ENCODE results near the gene ZNF318.

The ZNF318 gene

DNA sequence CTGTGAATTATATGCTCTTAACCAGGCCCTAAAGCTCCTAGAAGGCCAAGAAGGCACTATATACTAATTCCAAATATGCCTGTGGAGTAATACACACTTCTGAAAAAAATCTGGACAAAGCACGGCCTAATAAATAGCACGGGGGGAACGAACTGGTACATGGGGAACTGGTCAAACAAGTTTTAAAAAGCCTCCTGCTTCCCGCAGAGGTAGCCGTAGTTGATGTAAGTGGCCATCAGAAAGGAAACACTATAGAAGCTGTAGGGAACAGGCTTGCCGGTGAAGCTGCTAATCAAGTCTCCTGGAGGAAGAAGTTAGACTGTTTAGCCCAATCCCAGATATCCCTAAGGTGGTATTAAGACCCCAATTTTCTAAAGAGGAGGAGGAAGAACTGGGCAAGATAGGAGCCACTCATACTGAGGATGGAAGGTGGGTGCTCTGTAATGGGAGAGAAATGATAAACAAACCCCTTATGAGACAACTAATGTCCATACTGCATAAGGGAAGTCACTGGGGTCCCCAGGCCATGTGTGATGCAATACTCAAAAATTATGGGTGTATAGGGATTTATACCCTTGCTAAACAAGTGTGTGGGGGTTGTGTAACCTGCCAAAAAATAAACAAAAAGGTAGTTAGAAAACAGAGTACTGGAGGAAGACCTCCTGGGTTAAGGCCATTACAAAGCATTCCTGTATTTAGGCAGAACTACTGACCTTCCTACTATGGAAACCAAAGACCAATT, 27.1 kb upstream of the ZNF318 start:
- DNase-seq: no peak
- Histone ChIP-seq H3K18ac (ENCODE audit: low read depth in 1 of 2, low read length in 2 of 2) (no peak overlapping the region), H3K9ac (ENCODE audit: low read length) (no peak overlapping the region), H3K4ac (ENCODE audit: low read depth in 1 of 2, low read length in 2 of 2) (no peak overlapping the region), H3K27me3 (ENCODE audit: control insufficient read depth in 1 of 2, insufficient read depth in 1 of 2, low read length in 2 of 2) (peaks cover 12 to 15% of the 10 kb centered on the region in 2 experiments), H2BK120ac (ENCODE audit: low read depth, low read length) (no peak overlapping the region), H3K4me3 (ENCODE audit: insufficient read depth in 1 of 2, low read depth in 1 of 2, low read length in 2 of 2) (no peak overlapping the region), H3K4me1 (ENCODE audit: control insufficient read depth, insufficient read depth, low read depth, low read length) (peaks cover 2% of the 10 kb centered on the region), H2BK15ac (ENCODE audit: low read depth, poor library complexity, severe bottlenecking) (no peak overlapping the region), H3K23ac (ENCODE audit: low read length in 2 of 2) (no peak overlapping the region), H3K27ac (ENCODE audit: low read length, poor library complexity, severe bottlenecking) (no peak overlapping the region), H3K9me3 (ENCODE audit: control insufficient read depth, low read length) (no peaks in the 10 kb centered on the region), H3K36me3 (ENCODE audit: control insufficient read depth in 1 of 2, insufficient read depth in 2 of 2, low read depth in 1 of 2, low read length in 2 of 2) (no peaks in the 10 kb centered on the region), H2BK12ac (ENCODE audit: low read length in 2 of 2) (no peak overlapping the region), H3K14ac (ENCODE audit: low read length in 2 of 2) (no peak overlapping the region), H2AFZ (ENCODE audit: low read depth, low read length) (no peak overlapping the region), H2BK5ac (ENCODE audit: low read depth, low read length, poor library complexity, severe bottlenecking) (no peak overlapping the region), H4K91ac (ENCODE audit: low read length) (no peak overlapping the region), H2AK5ac (ENCODE audit: low read length, severe bottlenecking) (no peak overlapping the region), H4K8ac (ENCODE audit: low read length) (no peak overlapping the region), H3K4me2 (ENCODE audit: low read length, poor library complexity, severe bottlenecking) (no peak overlapping the region), H3K79me1 (replicated peaks; ENCODE audit: low read length, poor library complexity, severe bottlenecking) (no peaks in the 10 kb centered on the region)
- 79% methylated on average over 6 of the region's 6 CpGs for WGBS

DNA sequence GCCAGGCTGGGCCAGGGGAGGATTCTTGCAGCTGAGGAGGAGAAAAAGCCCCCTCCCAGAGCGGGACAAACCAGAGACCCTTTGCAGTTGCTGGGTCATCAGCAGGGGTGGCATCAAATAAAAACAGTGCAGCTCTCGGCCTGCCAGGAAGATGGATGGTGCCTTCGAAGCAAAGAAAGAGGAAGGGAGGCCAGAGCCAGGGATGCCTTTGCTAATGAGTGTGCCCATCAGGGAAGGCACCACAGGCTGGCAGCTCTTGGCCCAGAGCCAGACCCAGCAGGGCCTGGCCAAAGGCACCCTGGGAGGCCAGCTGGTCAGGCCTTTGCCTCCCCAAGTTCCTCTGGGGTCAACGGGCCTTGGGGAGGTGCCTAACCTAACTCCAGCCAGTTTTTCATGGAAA, 26.3 kb upstream of the ZNF318 start:
- Histone ChIP-seq H2BK12ac (ENCODE audit: low read length in 2 of 2) (peak overlapping the region in 1 of 2 experiments; percentile 71), H3K4me2 (ENCODE audit: low read length, poor library complexity, severe bottlenecking) (no peak overlapping the region), H2BK15ac (ENCODE audit: low read depth, poor library complexity, severe bottlenecking) (no peak overlapping the region), H3K79me1 (replicated peaks; ENCODE audit: low read length, poor library complexity, severe bottlenecking) (no peaks in the 10 kb centered on the region), H3K4me3 (ENCODE audit: insufficient read depth in 1 of 2, low read depth in 1 of 2, low read length in 2 of 2) (no peak overlapping the region), H3K4ac (ENCODE audit: low read depth in 1 of 2, low read length in 2 of 2) (no peak overlapping the region), H2BK120ac (ENCODE audit: low read depth, low read length) (no peak overlapping the region), H3K27ac (ENCODE audit: low read length, poor library complexity, severe bottlenecking) (no peak overlapping the region), H3K18ac (ENCODE audit: low read depth in 1 of 2, low read length in 2 of 2) (no peak overlapping the region), H2BK5ac (ENCODE audit: low read depth, low read length, poor library complexity, severe bottlenecking) (no peak overlapping the region), H3K14ac (ENCODE audit: low read length in 2 of 2) (no peak overlapping the region), H4K8ac (ENCODE audit: low read length) (no peak overlapping the region), H3K23ac (ENCODE audit: low read length in 2 of 2) (no peak overlapping the region), H3K9ac (ENCODE audit: low read length) (no peak overlapping the region), H3K27me3 (ENCODE audit: control insufficient read depth in 1 of 2, insufficient read depth in 1 of 2, low read length in 2 of 2) (peaks cover 19 to 20% of the 10 kb centered on the region in 2 experiments), H2AFZ (ENCODE audit: low read depth, low read length) (no peak overlapping the region), H3K4me1 (ENCODE audit: control insufficient read depth, insufficient read depth, low read depth, low read length) (peaks cover 2% of the 10 kb centered on the region), H2AK5ac (ENCODE audit: low read length, severe bottlenecking) (no peak overlapping the region), H3K9me3 (ENCODE audit: control insufficient read depth, low read length) (no peaks in the 10 kb centered on the region), H3K36me3 (ENCODE audit: control insufficient read depth in 1 of 2, insufficient read depth in 2 of 2, low read depth in 1 of 2, low read length in 2 of 2) (no peaks in the 10 kb centered on the region), H4K91ac (ENCODE audit: low read length) (no peak overlapping the region)
- WGBS: 94% methylated on average over 3 of the region's 4 CpGs
- no peak for DNase-seq

- 99% methylated on average over 4 of the region's 4 CpGs for WGBS
- H2BK12ac ChIP-seq (ENCODE audit: low read length in 2 of 2): no peak overlapping the region
- H2AFZ ChIP-seq (ENCODE audit: low read depth, low read length): no peak overlapping the region
- no peak overlapping the region for H3K4ac ChIP-seq (ENCODE audit: low read depth in 1 of 2, low read length in 2 of 2)
- no peak overlapping the region for H2BK15ac ChIP-seq (ENCODE audit: low read depth, poor library complexity, severe bottlenecking)
- H3K23ac ChIP-seq (ENCODE audit: low read length in 2 of 2): no peak overlapping the region
- no peak overlapping the region for H3K4me3 ChIP-seq (ENCODE audit: insufficient read depth in 1 of 2, low read depth in 1 of 2, low read length in 2 of 2)
- H2BK120ac ChIP-seq (ENCODE audit: low read depth, low read length): no peak overlapping the region
- no peak overlapping the region for H3K4me2 ChIP-seq (ENCODE audit: low read length, poor library complexity, severe bottlenecking)
- H3K36me3 ChIP-seq (ENCODE audit: control insufficient read depth in 1 of 2, insufficient read depth in 2 of 2, low read depth in 1 of 2, low read length in 2 of 2): no peaks in the 10 kb centered on the region
- H2AK5ac ChIP-seq (ENCODE audit: low read length, severe bottlenecking): no peak overlapping the region
- H4K8ac ChIP-seq (ENCODE audit: low read length): no peak overlapping the region
- no peaks in the 10 kb centered on the region for H3K79me1 ChIP-seq (replicated peaks; ENCODE audit: low read length, poor library complexity, severe bottlenecking)
- peaks cover 20 to 24% of the 10 kb centered on the region in 2 experiments for H3K27me3 ChIP-seq (ENCODE audit: control insufficient read depth in 1 of 2, insufficient read depth in 1 of 2, low read length in 2 of 2)
- no peak overlapping the region for H3K14ac ChIP-seq (ENCODE audit: low read length in 2 of 2)
- no peak overlapping the region for H3K9ac ChIP-seq (ENCODE audit: low read length)
- no peak overlapping the region for H3K18ac ChIP-seq (ENCODE audit: low read depth in 1 of 2, low read length in 2 of 2)
- no peak overlapping the region for H3K27ac ChIP-seq (ENCODE audit: low read length, poor library complexity, severe bottlenecking)
- H3K4me1 ChIP-seq (ENCODE audit: control insufficient read depth, insufficient read depth, low read depth, low read length): peaks cover 2% of the 10 kb centered on the region
- H2BK5ac ChIP-seq (ENCODE audit: low read depth, low read length, poor library complexity, severe bottlenecking): no peak overlapping the region
- DNase-seq: no peak
- no peak overlapping the region for H4K91ac ChIP-seq (ENCODE audit: low read length)
- H3K9me3 ChIP-seq (ENCODE audit: control insufficient read depth, low read length): no peaks in the 10 kb centered on the region
Observed at GRCh38 chr6:43394982-43395381, 25.5 kb upstream of the ZNF318 start.

DNA sequence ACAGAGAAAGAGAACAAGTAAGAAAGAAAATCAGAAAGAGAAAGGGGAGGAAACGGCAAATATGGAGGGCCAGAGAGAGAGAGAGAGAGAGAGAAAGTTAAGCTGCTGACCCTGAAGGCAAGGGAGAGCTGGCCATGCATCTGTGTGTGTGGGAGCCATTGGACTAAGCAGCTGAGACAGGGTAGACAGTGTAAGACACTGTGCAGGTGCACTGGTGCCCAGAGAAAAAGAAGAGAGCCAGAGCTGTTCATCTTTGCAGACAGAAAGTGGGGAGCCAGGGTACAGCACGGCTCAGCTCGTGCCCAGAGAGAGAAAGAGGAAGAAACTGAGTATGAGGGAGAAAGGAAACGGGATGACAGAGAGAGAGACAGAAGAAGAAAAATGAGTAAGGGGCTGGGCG, 24.2 kb upstream of the ZNF318 start:
- Histone ChIP-seq H2BK5ac (ENCODE audit: low read depth, low read length, poor library complexity, severe bottlenecking) (no peak overlapping the region), H3K27ac (ENCODE audit: low read length, poor library complexity, severe bottlenecking) (no peak overlapping the region)
- WGBS: 71% methylated on average over 5 of the region's 5 CpGs

More for the DNA sequence above, 24.2 kb upstream of the ZNF318 start:
- no peak overlapping the region for H2BK120ac ChIP-seq (ENCODE audit: low read depth, low read length)
- H3K23ac ChIP-seq (ENCODE audit: low read length in 2 of 2): no peak overlapping the region
- H3K4me2 ChIP-seq (ENCODE audit: low read length, poor library complexity, severe bottlenecking): no peak overlapping the region
- H2AK5ac ChIP-seq (ENCODE audit: low read length, severe bottlenecking): no peak overlapping the region
- no peak overlapping the region for H3K14ac ChIP-seq (ENCODE audit: low read length in 2 of 2)
- no peaks in the 10 kb centered on the region for H3K79me1 ChIP-seq (replicated peaks; ENCODE audit: low read length, poor library complexity, severe bottlenecking)
- H3K27me3 ChIP-seq (ENCODE audit: control insufficient read depth in 1 of 2, insufficient read depth in 1 of 2, low read length in 2 of 2): peaks cover 27 to 29% of the 10 kb centered on the region in 2 experiments
- H3K9ac ChIP-seq (ENCODE audit: low read length): no peak overlapping the region
- H3K36me3 ChIP-seq (ENCODE audit: control insufficient read depth in 1 of 2, insufficient read depth in 2 of 2, low read depth in 1 of 2, low read length in 2 of 2): no peaks in the 10 kb centered on the region
- H2AFZ ChIP-seq (ENCODE audit: low read depth, low read length): no peak overlapping the region
- peaks cover 2% of the 10 kb centered on the region for H3K4me1 ChIP-seq (ENCODE audit: control insufficient read depth, insufficient read depth, low read depth, low read length)
- no peaks in the 10 kb centered on the region for H3K9me3 ChIP-seq (ENCODE audit: control insufficient read depth, low read length)
- H2BK15ac ChIP-seq (ENCODE audit: low read depth, poor library complexity, severe bottlenecking): no peak overlapping the region
- DNase-seq: no peak
- H2BK12ac ChIP-seq (ENCODE audit: low read length in 2 of 2): no peak overlapping the region
- peak overlapping the region in 1 of 2 experiments; percentile 1 for H3K18ac ChIP-seq (ENCODE audit: low read depth in 1 of 2, low read length in 2 of 2)
- H3K4ac ChIP-seq (ENCODE audit: low read depth in 1 of 2, low read length in 2 of 2): no peak overlapping the region
- H4K91ac ChIP-seq (ENCODE audit: low read length): peak overlapping the region; percentile 25
- H3K4me3 ChIP-seq (ENCODE audit: insufficient read depth in 1 of 2, low read depth in 1 of 2, low read length in 2 of 2): peak overlapping the region in 1 of 2 experiments; percentile 13
- H4K8ac ChIP-seq (ENCODE audit: low read length): no peak overlapping the region

Measured in mesenchymal stem cell (in vitro differentiated cells and primary cell).